ENCODE measurements around the gene PILRA. TPM values are rescaled to one million over a fixed set of nuclear protein-coding genes. Genes with fewer than 3 reads are reported as not detected.
"Not testable (repeated sequence)": the region's sequence is repeated elsewhere in the genome, so short reads cannot be mapped to it uniquely, and the experiment has no call there.

The PILRA gene
- total RNA-seq, 1 donor from 2014 or later: 5.3 TPM

- TF ChIP-seq CTCF (IDR thresholded peaks at IDR 0.05; ENCODE audit: unreplicated experiment): peak; percentile 63
- not testable (repeated sequence) for DNase-seq (ENCODE audit: low spot score, unreplicated experiment); H3K27me3 Mint-ChIP-seq; H3K4me3 Mint-ChIP-seq (ENCODE audit: low read depth); H3K4me1 Mint-ChIP-seq (ENCODE audit: low read depth); H3K9me3 Mint-ChIP-seq (ENCODE audit: low read depth)
- Mint-ChIP-seq H3K36me3 (ENCODE audit: insufficient read depth) (peaks cover 16% of the 10 kb centered on the region), H3K27ac (peak overlapping the region; percentile 88)
These were observed 28.6 kb upstream of the PILRA start for GRCh38 chr7:100344560-100345287.

- not testable (repeated sequence) for H3K27ac Mint-ChIP-seq
- TF ChIP-seq CTCF (IDR thresholded peaks at IDR 0.05; ENCODE audit: unreplicated experiment): peak; percentile 59
- peaks cover 17% of the 10 kb centered on the region for H3K36me3 Mint-ChIP-seq (ENCODE audit: insufficient read depth)
These were observed 28.0 kb upstream of the PILRA start for GRCh38 chr7:100345288-100345672.

DNA sequence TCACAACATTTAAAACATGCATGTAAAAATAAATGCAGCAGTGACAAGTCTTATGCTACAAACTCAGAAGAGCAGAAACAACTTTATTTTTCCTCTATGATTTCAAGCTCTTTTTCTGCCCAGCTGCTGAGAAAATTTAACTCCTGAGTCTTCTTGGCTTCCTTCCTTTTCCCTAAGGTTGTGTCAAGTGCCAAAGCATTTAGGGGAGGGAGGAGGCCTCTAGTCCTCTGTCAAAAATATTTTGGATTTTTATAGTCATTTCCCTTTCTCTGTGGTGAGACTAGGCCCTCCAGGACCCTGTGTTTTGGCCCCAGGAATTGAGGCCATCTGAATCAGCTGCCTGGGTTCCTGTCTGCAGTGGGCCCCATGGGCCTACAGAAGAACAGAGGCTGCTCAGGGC lies 26.4 kb upstream of the PILRA start:
- TF ChIP-seq CTCF (IDR thresholded peaks at IDR 0.05; ENCODE audit: unreplicated experiment): no peak
- H3K4me1 Mint-ChIP-seq (ENCODE audit: low read depth): peaks cover 4% of the 10 kb centered on the region
- H3K27ac Mint-ChIP-seq: no peak overlapping the region
- DNase-seq (ENCODE audit: low spot score, unreplicated experiment): no peak
- H3K27me3 Mint-ChIP-seq: no peaks in the 10 kb centered on the region
- H3K4me3 Mint-ChIP-seq (ENCODE audit: low read depth): no peak overlapping the region
- peaks cover 15% of the 10 kb centered on the region for H3K36me3 Mint-ChIP-seq (ENCODE audit: insufficient read depth)
- no peaks in the 10 kb centered on the region for H3K9me3 Mint-ChIP-seq (ENCODE audit: low read depth)

More at GRCh38 chr7:100345288-100345672, 28.0 kb upstream of the PILRA start:
- peak; percentile 69 for DNase-seq (ENCODE audit: low spot score, unreplicated experiment)
- not testable (repeated sequence) for H3K4me1 Mint-ChIP-seq (ENCODE audit: low read depth); H3K27me3 Mint-ChIP-seq; H3K4me3 Mint-ChIP-seq (ENCODE audit: low read depth); H3K9me3 Mint-ChIP-seq (ENCODE audit: low read depth)

- Mint-ChIP-seq H3K27ac (no peak overlapping the region), H3K4me3 (ENCODE audit: low read depth) (no peak overlapping the region), H3K4me1 (ENCODE audit: low read depth) (peaks cover 4% of the 10 kb centered on the region), H3K9me3 (ENCODE audit: low read depth) (no peaks in the 10 kb centered on the region), H3K27me3 (no peaks in the 10 kb centered on the region), H3K36me3 (ENCODE audit: insufficient read depth) (peaks cover 12% of the 10 kb centered on the region)
- TF ChIP-seq CTCF (IDR thresholded peaks at IDR 0.05; ENCODE audit: unreplicated experiment): no peak
- no peak for DNase-seq (ENCODE audit: low spot score, unreplicated experiment)
These were observed 24.5 kb upstream of the PILRA start for GRCh38 chr7:100348805-100349204.

- no peak for TF ChIP-seq CTCF (IDR thresholded peaks at IDR 0.05; ENCODE audit: unreplicated experiment)
- H3K36me3 Mint-ChIP-seq (ENCODE audit: insufficient read depth): peaks cover 13% of the 10 kb centered on the region
- no peaks in the 10 kb centered on the region for H3K9me3 Mint-ChIP-seq (ENCODE audit: low read depth)
- no peak overlapping the region for H3K4me3 Mint-ChIP-seq (ENCODE audit: low read depth)
- no peaks in the 10 kb centered on the region for H3K27me3 Mint-ChIP-seq
- H3K27ac Mint-ChIP-seq: no peak overlapping the region
- no peak for DNase-seq (ENCODE audit: low spot score, unreplicated experiment)
- peaks cover 2% of the 10 kb centered on the region for H3K4me1 Mint-ChIP-seq (ENCODE audit: low read depth)
These were observed 23.5 kb upstream of the PILRA start for GRCh38 chr7:100349757-100350156.
